Mononuclear cell (primary cell): ENCODE results near the gene NPAS3. TPM values are rescaled to one million over a fixed set of nuclear protein-coding genes. Genes with fewer than 3 reads are reported as not detected.

Source experiments
- H3K27me3 ChIP-seq: 2 replicates; pipeline ENCODE4 v1.6.0; 2011; ENCODE audit warnings: low read length, control low read depth; ENCODE audit not compliant: insufficient read depth
- H3K4me1 ChIP-seq: 2 replicates; pipeline ENCODE4 v1.5.1; 2011; ENCODE audit warnings: mild to moderate bottlenecking, low read length, control low read depth; ENCODE audit not compliant: insufficient read depth
- H3K4me3 ChIP-seq: 2 replicates; pipeline ENCODE4 v1.5.1; 2011; ENCODE audit warnings: mild to moderate bottlenecking, low read length, moderate library complexity
- H3K9me3 ChIP-seq: 2 replicates; pipeline ENCODE4 v1.5.1; 2011; ENCODE audit warnings: low read depth, mild to moderate bottlenecking, control low read depth, low read length
- total RNA-seq: library from RNA; depleted of rRNA; stranded (reverse); fragments of >200 nt; gene quantifications from one replicate; pipeline ENCODE4 v1.2.3, GENCODE V29; 2012

Gene NPAS3
- total RNA-seq, 1 donor = not detected

GRCh38 chr14:33755358-33755757 is 816.7 kb downstream of the NPAS3 start:
- Histone ChIP-seq H3K4me3 (no peak overlapping the region), H3K27me3 (no peaks in the 10 kb centered on the region), H3K9me3 (no peaks in the 10 kb centered on the region), H3K4me1 (no peaks in the 10 kb centered on the region)

DNA sequence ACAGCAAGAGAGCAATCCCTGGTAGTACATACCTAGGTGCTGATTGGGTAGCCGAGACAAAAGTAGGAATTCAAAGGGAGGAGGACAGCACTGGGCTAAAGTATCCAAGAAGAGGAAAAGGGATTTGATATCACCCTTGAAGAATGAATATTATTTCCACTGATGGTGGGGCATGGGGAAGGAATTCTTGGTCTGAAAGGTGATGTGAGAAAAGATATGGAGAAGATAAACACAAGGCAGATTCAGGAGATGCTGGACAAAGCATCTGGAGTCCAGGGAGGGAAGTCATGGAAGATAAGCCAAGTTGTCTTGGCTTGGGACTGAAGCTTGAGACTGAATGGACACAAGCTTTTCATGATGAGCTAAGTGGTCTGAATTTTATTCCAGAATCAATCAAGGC is 818.2 kb downstream of the NPAS3 start:
- Histone ChIP-seq H3K9me3 (no peaks in the 10 kb centered on the region), H3K4me3 (no peak overlapping the region), H3K4me1 (no peaks in the 10 kb centered on the region), H3K27me3 (no peaks in the 10 kb centered on the region)

- Histone ChIP-seq H3K27me3 (no peaks in the 10 kb centered on the region), H3K4me3 (no peak overlapping the region), H3K9me3 (no peaks in the 10 kb centered on the region), H3K4me1 (no peaks in the 10 kb centered on the region)
Observed at GRCh38 chr14:33758547-33758946, 819.9 kb downstream of the NPAS3 start.

DNA sequence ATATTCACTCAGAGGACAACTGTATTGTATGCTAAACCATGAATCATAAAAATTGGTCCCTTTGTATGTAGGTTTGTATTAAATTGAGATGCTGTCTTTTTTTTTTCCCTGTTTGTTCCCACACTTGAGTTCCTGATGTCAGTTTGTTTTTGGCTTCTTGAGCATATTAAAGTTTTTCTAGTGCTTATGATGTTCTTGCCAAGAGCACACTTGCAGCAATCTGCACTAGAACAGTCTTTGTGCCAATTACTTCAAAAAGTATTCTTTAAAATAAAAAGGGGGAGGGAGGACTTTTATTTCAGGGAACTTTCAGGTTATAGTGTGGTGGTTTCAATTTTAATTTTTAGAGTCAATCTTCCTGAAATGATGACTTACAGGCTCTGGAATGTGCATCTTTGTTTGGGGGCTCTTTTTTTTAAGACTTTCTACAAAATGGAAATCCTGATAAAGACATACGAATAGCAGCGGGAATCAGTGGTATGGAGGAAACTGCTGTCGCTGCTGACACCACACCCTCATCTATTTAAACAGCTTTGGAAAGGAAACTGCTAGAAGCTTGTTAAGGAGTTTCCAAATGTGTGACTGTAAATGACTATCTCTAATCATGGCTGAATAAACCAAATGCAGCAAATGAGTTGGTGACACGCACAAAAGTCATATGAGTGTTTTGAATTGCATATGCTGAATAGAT is 823.6 kb downstream of the NPAS3 start:
- no peaks in the 10 kb centered on the region for H3K27me3 ChIP-seq
- no peaks in the 10 kb centered on the region for H3K9me3 ChIP-seq
- no peaks in the 10 kb centered on the region for H3K4me1 ChIP-seq
- no peak overlapping the region for H3K4me3 ChIP-seq

- no peak overlapping the region for H3K4me3 ChIP-seq
- H3K9me3 ChIP-seq = no peaks in the 10 kb centered on the region
- H3K4me1 ChIP-seq = no peaks in the 10 kb centered on the region
- H3K27me3 ChIP-seq = no peaks in the 10 kb centered on the region
Observed at GRCh38 chr14:33764876-33765650, 826.4 kb downstream of the NPAS3 start.

DNA sequence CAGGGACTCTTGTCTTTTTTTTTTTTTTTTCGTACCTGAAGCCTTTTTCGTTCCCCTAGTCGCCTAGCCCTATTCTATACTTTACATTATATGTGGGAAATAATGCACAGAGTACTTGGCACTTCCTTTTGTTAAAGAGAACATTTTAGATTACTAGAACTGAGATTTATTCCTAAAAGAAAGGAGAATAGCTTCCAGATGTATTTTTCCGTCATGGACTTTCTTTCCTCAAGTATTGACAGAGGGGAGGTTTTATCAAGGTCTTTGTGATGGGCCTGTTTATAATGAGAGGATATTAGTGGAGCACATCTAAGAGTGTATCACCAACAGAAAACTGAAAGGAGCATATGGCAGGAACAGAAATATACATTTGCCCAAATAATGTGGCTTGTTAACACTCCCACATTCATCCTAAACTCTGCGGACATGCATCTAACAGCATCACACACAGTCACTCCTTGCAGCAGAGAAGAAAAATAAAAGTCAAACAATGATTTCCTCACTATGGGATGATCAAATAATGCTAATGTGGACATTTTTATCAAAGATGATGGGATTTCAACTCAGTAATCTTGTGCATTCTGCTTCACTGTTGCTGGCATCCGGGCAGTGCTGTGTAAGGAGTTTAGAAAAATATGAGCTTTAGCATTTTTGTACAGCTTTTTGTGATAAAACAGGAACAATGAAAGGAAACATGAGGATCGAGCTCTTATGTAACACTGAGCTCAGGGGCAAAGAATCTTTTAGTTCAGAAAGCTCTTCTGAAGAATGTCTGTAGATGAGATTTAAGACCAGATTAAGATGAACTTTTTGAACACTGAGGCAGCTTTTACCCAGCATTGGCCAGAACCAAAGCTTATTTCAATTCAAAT is 829.1 kb downstream of the NPAS3 start:
- Histone ChIP-seq H3K4me3 (no peak overlapping the region), H3K9me3 (no peaks in the 10 kb centered on the region), H3K4me1 (no peaks in the 10 kb centered on the region), H3K27me3 (no peaks in the 10 kb centered on the region)

- Histone ChIP-seq H3K27me3 (no peaks in the 10 kb centered on the region), H3K4me1 (no peaks in the 10 kb centered on the region), H3K9me3 (no peaks in the 10 kb centered on the region), H3K4me3 (no peak overlapping the region)
Observed at GRCh38 chr14:33768458-33768830, 829.8 kb downstream of the NPAS3 start.

DNA sequence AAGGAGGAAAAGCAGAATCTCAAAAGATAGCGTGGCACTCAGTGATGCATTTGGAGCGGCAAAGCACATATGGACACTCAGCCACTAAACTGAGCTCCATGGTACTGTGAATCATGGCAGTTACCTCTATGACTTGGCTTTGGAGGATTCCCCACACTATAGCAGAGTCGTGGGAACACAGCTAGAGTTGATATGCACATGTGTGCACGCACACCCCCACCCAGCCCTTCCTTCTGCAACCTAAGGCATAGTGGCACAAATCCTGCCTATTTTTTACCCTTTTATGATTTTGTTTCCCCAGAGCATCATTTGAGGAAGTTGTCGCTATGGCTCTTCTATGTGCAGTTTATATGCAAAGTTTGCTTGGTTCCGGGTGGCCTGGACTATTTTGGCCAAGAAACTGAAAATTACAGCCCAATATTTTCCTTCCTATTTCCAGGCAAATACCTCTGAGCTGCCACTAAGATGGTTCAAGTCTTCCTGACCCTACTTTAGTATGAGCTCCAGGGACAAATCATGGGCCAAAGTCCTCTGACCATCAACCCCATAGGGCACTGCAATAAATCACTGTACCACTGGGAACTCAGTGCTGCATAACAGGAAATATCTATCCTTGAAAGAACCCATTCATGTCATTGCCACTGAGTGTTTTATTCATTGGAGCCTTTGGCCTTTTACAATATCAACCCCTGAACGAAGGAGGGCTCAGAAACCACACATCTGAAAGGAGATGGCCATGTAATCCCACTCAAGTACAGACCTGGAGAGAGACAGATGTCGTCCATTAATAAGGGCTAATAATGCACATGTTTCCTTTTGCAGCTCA is 834.7 kb downstream of the NPAS3 start:
- Histone ChIP-seq H3K4me1 (no peaks in the 10 kb centered on the region), H3K9me3 (no peaks in the 10 kb centered on the region), H3K4me3 (no peak overlapping the region), H3K27me3 (no peaks in the 10 kb centered on the region)

- no peaks in the 10 kb centered on the region for H3K4me1 ChIP-seq
- no peaks in the 10 kb centered on the region for H3K9me3 ChIP-seq
- no peak overlapping the region for H3K4me3 ChIP-seq
Observed at GRCh38 chr14:33774161-33774560, 835.5 kb downstream of the NPAS3 start.

GRCh38 chr14:33774723-33775470 is 836.2 kb downstream of the NPAS3 start:
- Histone ChIP-seq H3K9me3 (no peaks in the 10 kb centered on the region), H3K4me1 (no peaks in the 10 kb centered on the region), H3K4me3 (no peak overlapping the region), H3K27me3 (no peaks in the 10 kb centered on the region)

More at GRCh38 chr14:33774161-33774560, 835.5 kb downstream of the NPAS3 start:
- no peaks in the 10 kb centered on the region for H3K27me3 ChIP-seq

- Histone ChIP-seq H3K27me3 (no peaks in the 10 kb centered on the region), H3K4me3 (no peak overlapping the region), H3K9me3 (no peaks in the 10 kb centered on the region), H3K4me1 (no peaks in the 10 kb centered on the region)
Observed at GRCh38 chr14:33776871-33777270, 838.2 kb downstream of the NPAS3 start.

- no peaks in the 10 kb centered on the region for H3K4me1 ChIP-seq
- no peaks in the 10 kb centered on the region for H3K9me3 ChIP-seq
- no peak overlapping the region for H3K4me3 ChIP-seq
- H3K27me3 ChIP-seq = no peaks in the 10 kb centered on the region
Observed at GRCh38 chr14:33777681-33778080, 839.0 kb downstream of the NPAS3 start.

DNA sequence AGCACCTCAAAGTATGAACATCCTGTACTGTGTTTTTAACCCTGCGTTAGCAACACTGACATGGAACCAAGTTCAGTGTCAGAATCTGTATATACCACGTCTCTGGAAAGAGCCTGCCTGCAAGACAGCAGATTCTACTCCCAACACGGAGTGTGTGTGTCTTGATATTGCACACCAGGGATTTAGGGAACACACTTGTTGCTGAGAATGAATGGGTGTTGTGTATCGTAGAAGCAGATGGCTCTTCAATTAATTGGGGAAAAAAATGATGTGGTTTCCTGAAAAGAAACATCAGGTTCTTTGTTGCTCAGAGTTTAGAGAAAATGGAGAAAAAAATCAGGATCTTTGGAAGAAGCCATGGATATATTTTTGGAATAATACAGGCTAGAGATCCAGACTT is 841.4 kb downstream of the NPAS3 start:
- Histone ChIP-seq H3K27me3 (no peaks in the 10 kb centered on the region), H3K4me1 (no peaks in the 10 kb centered on the region)

GRCh38 chr14:33781236-33781635 is 842.6 kb downstream of the NPAS3 start:
- Histone ChIP-seq H3K9me3 (no peaks in the 10 kb centered on the region), H3K4me1 (no peaks in the 10 kb centered on the region), H3K27me3 (no peaks in the 10 kb centered on the region), H3K4me3 (no peak overlapping the region)

More for the DNA sequence above, 841.4 kb downstream of the NPAS3 start:
- H3K9me3 ChIP-seq = no peaks in the 10 kb centered on the region
- H3K4me3 ChIP-seq = no peak overlapping the region
